GM12878 (cell line): Measurements from ENCODE around the gene DNAH8. TPM values are rescaled to one million over a fixed set of nuclear protein-coding genes. Genes with fewer than 3 reads are reported as not detected.

Source experiments
- ATAC-seq: fragments of 200-7000 bp; cut with Tn5 transposase; 3 replicates; pipeline ENCODE4 v1.9.1; 2020; ENCODE audit warnings: mild to moderate bottlenecking, moderate library complexity
- BruUV-seq: library from RNA; stranded (reverse); fragments of 400-500 nt; replicated peaks from 2 replicates; lab custom pipeline; 2021; lab: Mats Ljungman, UMichigan
- CTCF ChIA-PET: fragments of 300-600 bp; sonication (Branson Sonifier 250); formaldehyde crosslinking; extraction: SDS; loops from one replicate; lab custom pipeline; 2021; ENCODE audit warnings: inconsistent platforms; lab: Yijun Ruan, JAX
- POLR2A ChIA-PET: fragments of 350-600 bp; formaldehyde crosslinking; extraction: SDS; loops from one replicate; lab custom pipeline; 2021; ENCODE audit warnings: inconsistent platforms; lab: Charles Lee
- RAD21 ChIA-PET: fragments of 300-600 bp; sonication (Branson Sonifier 250); formaldehyde crosslinking; loops from one replicate; lab custom pipeline; 2023; ENCODE audit warnings: antibody characterized with exemption; ENCODE audit not compliant: unreplicated experiment; lab: Charles Lee
- SMC1A ChIA-PET: fragments of 300-600 bp; sonication (Branson Sonifier 250); formaldehyde crosslinking; loops from one replicate; lab custom pipeline; 2023; ENCODE audit not compliant: unreplicated experiment, uncharacterized antibody; lab: Charles Lee
- DNase-seq: peaks from one replicate; pipeline ENCODE4 v3.0.0-alpha.2; 2011; ENCODE audit warnings: low read depth, low spot score
- FAIRE-seq: peaks from 3 replicates; lab custom pipeline; 2011; peaks lifted over from hg19 to GRCh38; lab: Jason Lieb, UNC
- H2AFZ ChIP-seq: 2 replicates; pipeline ENCODE4 v1.6.0; 2011; ENCODE audit warnings: low read depth, low read length, control low read depth; ENCODE audit not compliant: control insufficient read depth
- H3K27ac ChIP-seq: 2 replicates; pipeline ENCODE4 v1.5.1; 2011; ENCODE audit warnings: control low read depth; ENCODE audit not compliant: control insufficient read depth, insufficient read depth
- H3K27me3 ChIP-seq, 2 experiments: replicated peaks in 1 of 2; 2 replicates each; pipeline versions ENCODE4 v1.6.0 to v1.6.1; 2011; ENCODE audit warnings: low read length in 1 of 2; ENCODE audit not compliant: control insufficient read depth in 2 of 2, insufficient read depth in 2 of 2
- H3K36me3 ChIP-seq, 2 experiments: 2 replicates each; pipeline ENCODE4 v1.5.1; 2011; ENCODE audit warnings: low read length in 1 of 2; ENCODE audit not compliant: control insufficient read depth in 2 of 2, insufficient read depth in 2 of 2
- H3K4me1 ChIP-seq: 2 replicates; pipeline ENCODE4 v1.6.1; 2011; ENCODE audit warnings: mild to moderate bottlenecking, low read length, moderate library complexity, mixed read lengths; ENCODE audit not compliant: control insufficient read depth, insufficient read depth
- H3K4me2 ChIP-seq: 2 replicates; pipeline ENCODE4 v1.6.0; 2011; ENCODE audit warnings: control low read depth; ENCODE audit not compliant: control insufficient read depth, insufficient read depth
- H3K4me3 ChIP-seq: fragments of 200-600 bp; sonication (generic); 2 replicates; pipeline ENCODE4 v1.5.1; 2016
- H3K79me2 ChIP-seq: 2 replicates; pipeline ENCODE4 v1.6.0; 2011; ENCODE audit warnings: low read length; ENCODE audit not compliant: control insufficient read depth, insufficient read depth
- H3K9ac ChIP-seq: 2 replicates; pipeline ENCODE4 v1.8.0; 2011; ENCODE audit warnings: low read length, control low read depth, mixed read lengths; ENCODE audit not compliant: control insufficient read depth, insufficient read depth
- H3K9me3 ChIP-seq: replicated peaks from 3 replicates; pipeline ENCODE4 v1.5.1; 2011; ENCODE audit warnings: mild to moderate bottlenecking, low read length; ENCODE audit not compliant: control insufficient read depth, insufficient read depth
- H4K20me1 ChIP-seq: 2 replicates; pipeline ENCODE4 v1.6.0; 2011; ENCODE audit not compliant: control insufficient read depth, insufficient read depth
- ATF7 ChIP-seq: fragments of 450-650 bp; IDR thresholded peaks from 2 replicates; pipeline ENCODE4 v1.6.1; 2016; ENCODE audit warnings: low read depth, mild to moderate bottlenecking
- BMI1 ChIP-seq: fragments of 450-650 bp; IDR thresholded peaks from 2 replicates; pipeline ENCODE4 v1.6.1; 2016; ENCODE audit warnings: mild to moderate bottlenecking, moderate library complexity, borderline replicate concordance
- E2F8 ChIP-seq: fragments of 450-650 bp; IDR thresholded peaks from 2 replicates; pipeline ENCODE4 v1.6.1; 2018; ENCODE audit warnings: mild to moderate bottlenecking, low read depth, moderate library complexity; ENCODE audit not compliant: partially characterized antibody
- E4F1 ChIP-seq: fragments of 450-650 bp; IDR thresholded peaks from 2 replicates; pipeline ENCODE4 v1.6.1; 2018; ENCODE audit warnings: borderline replicate concordance, mild to moderate bottlenecking; ENCODE audit not compliant: partially characterized antibody
- EGR1 ChIP-seq, 2 experiments: IDR thresholded peaks; 1 replicate in 1 of 2; 2 replicates in 1 of 2; pipeline ENCODE4 v1.6.1; 2011 to 2012; ENCODE audit warnings: low read depth in 2 of 2, low read length in 2 of 2, borderline replicate concordance in 1 of 2, mild to moderate bottlenecking in 1 of 2, moderate library complexity in 1 of 2
- IRF4 ChIP-seq: IDR thresholded peaks from 2 replicates; pipeline ENCODE4 v1.6.1; 2011; ENCODE audit warnings: low read depth, low read length
- MEF2B ChIP-seq: fragments of 450-650 bp; IDR thresholded peaks from 2 replicates; pipeline ENCODE4 v1.6.1; 2018; ENCODE audit warnings: mild to moderate bottlenecking, moderate library complexity; ENCODE audit not compliant: partially characterized antibody, poor library complexity, severe bottlenecking
- RCOR1 ChIP-seq: conservative IDR thresholded peaks from 2 replicates; pipeline ENCODE4 v1.6.1; 2012; ENCODE audit warnings: low read depth, low read length, improper control_type of control experiment
- RELA ChIP-seq: fragments of 450-650 bp; IDR thresholded peaks from 2 replicates; pipeline ENCODE4 v1.8.0; 2014; ENCODE audit warnings: borderline replicate concordance; ENCODE audit not compliant: partially characterized antibody
- REST ChIP-seq: IDR thresholded peaks from 2 replicates; pipeline ENCODE4 v1.6.1; 2012; ENCODE audit warnings: mild to moderate bottlenecking, low read depth, low read length
- SRF ChIP-seq, 2 experiments: IDR thresholded peaks; 2 replicates each; pipeline ENCODE4 v1.6.1; 2011; ENCODE audit warnings: low read depth in 2 of 2, low read length in 2 of 2, mild to moderate bottlenecking in 1 of 2, moderate library complexity in 1 of 2
- SUPT20H ChIP-seq: IDR thresholded peaks from 2 replicates; pipeline ENCODE4 v1.6.1; 2011; ENCODE audit warnings: low read depth, mild to moderate bottlenecking, low read length, moderate library complexity, borderline replicate concordance; ENCODE audit not compliant: control insufficient read depth
- WGBS: methylation state at CpG from one replicate; pipeline ENCODE4 v1.1.6; 2016; ENCODE audit warnings: low lambda C conversion rate; ENCODE audit not compliant: insufficient replicate concordance, insufficient coverage; ENCODE audit errors: missing lambda C conversion rate; 5-methylcytosine and 5-hydroxymethylcytosine counted together
- in situ Hi-C: fragments of 300-500 bp; cut with MboI; formaldehyde crosslinking; loops from 9 replicates; pipeline ENCODE4 v1.14.3; 2018; ENCODE audit warnings: mixed read lengths
- intact Hi-C: fragments of 100-400 bp; cut with micrococcal nuclease; formaldehyde crosslinking; loops from one replicate; pipeline ENCODE4 v1.14.2; 2022; ENCODE audit not compliant: unreplicated experiment
- polyA plus RNA-seq, 11 experiments: library from polyadenylated mRNA; depleted of rRNA in 4 of 11; unstranded in 6 of 11; stranded (reverse) in 5 of 11; fragments of >200 nt; fragmentation: Nextera tagmentation in 4 of 11; fragmentation: Illumina TruSeq in 1 of 11; extraction: Ambion mirVana in 4 of 11; extraction: Trizol in 1 of 11; gene quantifications; 1 replicate in 1 of 11; 2 replicates in 10 of 11; pipeline versions ENCODE4 v1.2.1 to v1.2.3, GENCODE V29; 2011 to 2016; ENCODE audit warnings: inconsistent platforms in 2 of 11, missing spikeins in 2 of 11, low read depth in 1 of 11
- total RNA-seq, 4 experiments: library from RNA; depleted of rRNA in 3 of 4; stranded (reverse); fragments of >200 nt in 3 of 4; fragmentation: Illumina TruSeq in 1 of 4; extraction: Trizol in 1 of 4; gene quantifications; 2 replicates each; pipeline versions ENCODE4 v1.2.1 to v1.2.3, GENCODE V29; 2013 to 2021

The DNAH8 gene
- total and polyA plus RNA-seq, 10 of the 15 experiments (the other 5 are each of a cell fraction or from before 2014, with no cell fraction given): 0.02 to 0.34 (median 0.10) TPM; not detected in 3

DNA sequence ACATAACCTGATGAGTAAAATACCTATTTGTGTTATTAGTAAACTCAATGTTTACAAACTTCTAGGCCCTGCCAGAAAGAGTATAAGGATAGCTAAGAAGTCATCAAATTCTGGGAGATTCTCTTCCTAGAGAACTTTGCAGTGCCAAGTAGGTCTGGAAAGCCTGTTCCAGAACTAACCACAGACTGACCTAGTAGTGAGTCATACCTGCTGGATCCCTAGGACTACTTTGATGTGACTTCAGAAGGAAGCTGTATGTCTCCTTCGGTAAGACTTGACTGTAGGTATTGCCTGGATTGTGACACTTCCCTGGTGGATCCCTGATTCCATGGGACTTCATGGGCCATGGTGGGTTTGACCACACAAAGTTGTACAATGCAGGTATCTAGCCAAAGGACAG, 131.7 kb downstream of the DNAH8 start:
- ChIA-PET CTCF (interaction anchor here (1.5 to 1.6 kb wide), 2 partner anchors 16 to 29 kb away, joined by 3 read pairs; no protein-coding TSS in a partner anchor), RAD21 (no interaction called here), SMC1A (no interaction called here), POLR2A (no interaction called here)
- ATAC-seq (no peak), FAIRE-seq (no peak), DNase-seq (no peak)
- BruUV-seq: no TSS peak
- no peak for TF ChIP-seq IRF4
- TF ChIP-seq SUPT20H: no peak
- TF ChIP-seq REST: no peak
- no peak for TF ChIP-seq SRF (IDR thresholded peaks at IDR 0.05; ENCODE audit: low read depth in 2 of 2, low read length in 2 of 2)
- no peak for TF ChIP-seq RELA
- TF ChIP-seq ATF7: no peak
- no peak for TF ChIP-seq E2F8
- TF ChIP-seq E4F1: no peak
- no peak for TF ChIP-seq RCOR1
- no peak for TF ChIP-seq MEF2B
- TF ChIP-seq EGR1 (IDR thresholded peaks at IDR 0.05; ENCODE audit: borderline replicate concordance in 1 of 2, low read depth in 2 of 2, low read length in 2 of 2): no peak
- TF ChIP-seq BMI1: no peak
- intact Hi-C loops (no loop called here), in situ Hi-C loops (no loop called here)
- Histone ChIP-seq H4K20me1 (no peaks in the 10 kb centered on the region), H3K9me3 (no peaks in the 10 kb centered on the region), H3K27ac (no peak overlapping the region), H3K4me1 (no peaks in the 10 kb centered on the region), H3K36me3 (no peaks in the 10 kb centered on the region), H3K27me3 (no peaks in the 10 kb centered on the region), H3K9ac (no peak overlapping the region), H3K4me3 (no peak overlapping the region), H2AFZ (no peak overlapping the region), H3K79me2 (no peaks in the 10 kb centered on the region), H3K4me2 (no peak overlapping the region)
- 100% methylated on average over 1 of the region's 1 CpG for WGBS
